ENCODE results near the gene KCNK5.

KCNK5 gene, protein sequence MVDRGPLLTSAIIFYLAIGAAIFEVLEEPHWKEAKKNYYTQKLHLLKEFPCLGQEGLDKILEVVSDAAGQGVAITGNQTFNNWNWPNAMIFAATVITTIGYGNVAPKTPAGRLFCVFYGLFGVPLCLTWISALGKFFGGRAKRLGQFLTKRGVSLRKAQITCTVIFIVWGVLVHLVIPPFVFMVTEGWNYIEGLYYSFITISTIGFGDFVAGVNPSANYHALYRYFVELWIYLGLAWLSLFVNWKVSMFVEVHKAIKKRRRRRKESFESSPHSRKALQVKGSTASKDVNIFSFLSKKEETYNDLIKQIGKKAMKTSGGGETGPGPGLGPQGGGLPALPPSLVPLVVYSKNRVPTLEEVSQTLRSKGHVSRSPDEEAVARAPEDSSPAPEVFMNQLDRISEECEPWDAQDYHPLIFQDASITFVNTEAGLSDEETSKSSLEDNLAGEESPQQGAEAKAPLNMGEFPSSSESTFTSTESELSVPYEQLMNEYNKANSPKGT

DNA sequence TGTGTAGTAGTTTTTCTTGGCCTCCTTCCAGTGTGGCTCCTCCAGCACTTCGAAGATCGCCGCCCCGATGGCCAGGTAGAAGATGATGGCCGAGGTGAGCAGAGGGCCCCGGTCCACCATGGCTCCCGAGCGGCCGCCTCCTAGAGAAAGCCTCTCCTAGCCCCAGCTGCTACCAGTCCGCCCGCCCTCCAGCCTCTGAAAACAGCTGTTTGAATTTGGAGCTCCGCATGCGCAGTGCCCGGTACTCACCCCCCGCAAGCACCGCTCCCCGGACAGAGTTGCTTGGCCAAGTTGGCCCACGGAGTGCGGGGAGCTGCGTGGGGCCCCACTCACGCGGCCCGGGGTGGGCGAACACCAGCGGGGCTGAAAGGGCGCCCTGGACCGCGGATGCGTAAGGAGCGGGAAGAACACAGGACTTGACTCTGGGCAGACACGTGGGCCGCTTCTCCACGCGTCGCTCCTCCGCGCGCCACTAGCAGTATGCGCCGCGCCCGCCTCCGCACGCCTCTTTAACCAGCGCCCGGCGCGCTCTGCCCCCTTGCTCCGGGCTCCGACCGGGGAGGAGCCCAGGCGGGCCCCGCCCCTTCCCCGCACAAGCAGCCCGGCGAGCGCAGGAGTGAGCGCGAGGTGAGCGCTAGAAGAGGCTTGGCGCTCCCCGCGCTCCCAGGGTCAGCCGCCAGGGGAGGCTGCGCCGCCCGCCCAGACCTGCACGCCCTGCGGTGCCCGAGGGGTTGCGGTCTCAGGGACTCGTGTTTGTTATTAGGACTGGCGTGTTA lies at the start of gene KCNK5:
Gene KCNK5 (minus strand): TSS at position 484 of the 776 bp plus-strand sequence. CDS start 364 bp downstream, at position 120.
- peak; percentile 23 to 42 for DNase-seq (ENCODE audit: low read depth in 2 of 2)

DNA sequence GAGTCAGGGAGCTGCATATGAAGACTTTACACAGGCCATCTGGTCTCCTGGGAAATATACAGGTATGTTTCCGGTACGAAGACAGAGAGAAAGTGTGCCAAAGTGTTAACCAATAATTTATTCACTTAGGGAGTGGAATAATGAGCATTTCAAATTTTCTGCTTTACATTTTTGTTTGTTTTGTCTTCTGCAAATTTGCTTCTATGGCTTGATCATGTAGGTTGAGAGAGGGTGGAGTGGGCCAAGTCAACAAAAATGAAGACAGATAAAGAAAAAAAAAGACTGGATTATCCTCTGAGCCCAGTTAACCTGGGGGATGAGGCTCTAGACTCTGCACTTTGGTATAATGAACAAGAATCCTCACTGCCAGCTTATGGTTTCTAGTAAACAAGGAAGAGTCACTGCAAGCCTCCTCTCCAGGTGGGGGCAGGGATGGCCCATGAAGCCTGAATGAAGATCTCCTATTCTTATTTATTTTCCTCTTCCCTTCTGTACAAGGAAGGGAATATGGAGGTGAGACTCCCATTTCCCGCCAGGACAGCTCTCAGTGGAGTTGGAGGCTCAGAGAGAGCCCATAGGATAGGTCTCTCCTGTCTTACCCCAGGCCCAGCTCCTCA lies 47.2 kb upstream of the KCNK5 start:
- no peak for DNase-seq (ENCODE audit: low read depth in 2 of 2)

DNA sequence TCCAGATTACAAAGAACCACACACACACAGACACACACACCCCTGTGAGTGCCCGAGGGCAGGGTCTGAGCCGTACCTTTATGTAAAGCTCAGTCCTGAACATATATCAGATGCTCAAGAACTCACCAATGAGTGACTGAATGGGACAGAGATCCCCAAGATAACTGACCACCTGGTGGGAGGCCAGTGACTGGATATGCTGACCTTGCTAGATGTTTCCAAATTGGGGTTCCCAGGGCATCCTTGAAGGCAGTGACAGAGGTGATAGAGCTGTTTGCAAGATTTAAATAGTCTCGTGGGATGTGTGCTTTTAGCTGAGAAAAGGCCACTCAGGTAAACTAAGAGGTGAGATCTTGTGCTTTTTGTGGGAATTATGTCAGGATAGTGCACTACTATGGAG lies 45.6 kb upstream of the KCNK5 start:
- DNase-seq (ENCODE audit: low read depth in 2 of 2): no peak

DNA sequence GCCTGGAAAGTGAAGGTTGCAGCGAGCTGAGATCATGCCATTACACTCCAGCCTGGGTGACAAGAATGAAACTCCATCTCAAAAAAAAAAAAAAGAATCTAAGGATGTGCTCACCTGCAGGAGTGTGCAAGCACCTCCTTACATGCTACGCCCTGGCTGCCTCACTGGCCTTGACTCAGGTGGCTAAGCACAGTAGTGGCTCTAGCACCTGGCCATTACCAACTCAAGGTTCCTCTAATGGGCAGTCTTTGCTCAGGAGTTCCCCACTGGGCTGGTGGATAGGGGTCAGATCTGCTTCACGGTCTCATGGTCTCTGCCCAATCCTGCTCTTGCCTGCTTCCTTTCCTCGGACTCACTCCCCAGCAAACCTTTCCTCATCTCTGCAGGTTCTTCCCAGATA lies 45.2 kb upstream of the KCNK5 start:
- no peak for DNase-seq (ENCODE audit: low read depth in 2 of 2)

DNA sequence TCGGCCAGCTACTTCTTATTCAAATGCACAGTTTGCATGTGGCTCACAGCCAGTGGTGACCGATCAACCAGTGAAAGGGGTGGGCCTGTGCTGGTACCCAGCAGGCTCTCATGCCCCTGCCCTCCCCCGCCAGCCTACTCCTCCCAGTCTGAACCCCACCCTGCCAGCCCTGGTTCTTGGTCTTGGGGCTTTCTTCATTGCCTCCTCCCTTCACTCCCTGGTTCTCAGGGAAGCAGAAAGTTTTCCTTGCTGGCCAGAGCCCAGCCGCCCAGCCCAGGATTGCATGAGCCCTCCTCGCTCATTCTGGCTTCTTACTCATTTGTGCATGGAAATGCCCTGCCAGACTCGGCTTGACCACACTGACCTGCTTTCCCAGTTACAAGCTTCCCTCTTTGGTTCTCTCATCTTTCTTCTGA lies 44.1 kb upstream of the KCNK5 start:
- no peak for DNase-seq (ENCODE audit: low read depth in 2 of 2)

DNA sequence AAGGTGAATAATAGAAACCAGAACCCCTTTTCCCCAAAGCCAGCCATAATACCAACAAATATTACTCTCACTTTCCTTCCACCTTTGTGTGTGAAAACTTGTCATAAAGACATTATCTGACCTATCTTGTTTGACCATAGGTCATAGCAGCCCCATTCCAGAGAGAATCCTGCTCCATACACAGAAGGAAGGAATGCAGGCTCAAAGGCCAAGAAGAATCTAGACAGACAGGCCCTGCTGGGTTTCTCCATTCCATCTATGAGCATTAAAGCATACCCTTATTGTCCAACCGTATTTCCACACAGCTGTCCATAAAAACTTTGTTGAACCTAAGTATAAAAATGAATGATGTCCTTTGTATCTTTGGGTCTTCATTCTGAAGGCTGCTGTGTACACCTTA lies 40.7 kb upstream of the KCNK5 start:
- DNase-seq (ENCODE audit: low read depth in 2 of 2): no peak

DNA sequence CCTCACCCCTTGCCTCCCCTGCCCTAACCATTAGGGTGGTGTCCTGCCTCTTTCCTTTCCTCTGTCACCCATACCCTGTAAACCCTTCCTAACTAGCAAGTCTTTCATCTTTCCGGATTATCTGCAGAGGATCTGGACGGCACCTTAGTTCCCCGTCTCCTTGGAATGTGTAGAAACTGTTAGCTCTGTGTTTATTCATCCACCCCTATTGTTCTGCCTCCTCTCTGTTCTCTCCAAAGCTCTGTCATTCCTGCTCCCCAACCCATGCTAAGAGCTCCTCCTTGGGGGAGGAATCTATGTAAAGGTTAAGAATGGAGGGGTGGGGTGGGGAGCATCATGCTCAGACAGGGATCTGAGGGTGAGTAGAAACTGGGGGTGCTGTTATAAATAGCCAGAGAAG lies 39.4 kb upstream of the KCNK5 start:
- DNase-seq (ENCODE audit: low read depth in 2 of 2): no peak

DNA sequence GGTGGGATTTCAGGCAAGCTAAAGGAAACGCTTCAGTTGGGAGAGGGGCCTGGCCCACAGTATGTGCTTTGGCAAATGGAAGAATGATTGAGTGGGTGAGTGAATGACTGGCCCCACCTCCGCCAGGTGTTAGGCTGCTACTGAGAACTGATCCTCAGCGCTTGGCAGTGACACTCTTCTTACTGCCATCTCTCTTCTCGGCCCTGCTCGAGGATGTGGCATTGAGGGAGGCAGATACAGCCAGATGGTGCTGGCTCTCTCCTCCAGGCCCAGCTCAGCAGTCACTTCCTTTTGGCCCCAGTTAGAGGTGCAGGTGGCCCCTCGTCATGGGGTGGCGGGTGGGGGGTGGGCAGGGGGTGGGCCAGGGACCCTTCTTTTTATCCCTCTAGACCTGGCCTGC lies 38.9 kb upstream of the KCNK5 start:
- no peak for DNase-seq (ENCODE audit: low read depth in 2 of 2)

DNA sequence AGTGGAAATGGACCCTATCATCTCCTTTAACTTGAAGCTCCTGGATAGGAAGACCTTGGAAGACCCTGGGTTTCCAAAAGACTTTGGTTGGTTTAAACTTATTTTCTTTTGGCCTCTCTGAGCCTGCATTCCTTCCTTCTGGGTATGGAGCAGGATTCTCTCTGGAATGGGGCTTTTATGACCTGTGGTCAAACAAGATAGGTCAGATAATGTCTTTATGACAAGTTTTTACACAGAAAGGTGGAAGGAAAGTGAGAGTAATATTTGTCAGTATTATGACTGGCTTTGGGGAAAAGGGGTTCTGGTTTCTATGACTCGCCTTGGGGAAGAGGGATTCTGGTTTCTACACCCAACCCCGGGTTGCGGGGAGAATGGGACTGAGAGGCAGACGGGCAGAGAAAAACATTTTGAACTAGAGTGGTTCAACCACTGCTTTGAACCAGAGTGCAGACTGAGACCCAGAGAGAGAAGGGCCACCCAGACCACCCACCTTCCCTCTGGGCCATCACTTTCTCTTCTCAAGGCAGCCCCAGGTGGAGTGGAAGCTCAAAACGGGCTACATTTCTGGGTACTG lies 37.6 kb upstream of the KCNK5 start:
- DNase-seq (ENCODE audit: low read depth in 2 of 2): no peak

DNA sequence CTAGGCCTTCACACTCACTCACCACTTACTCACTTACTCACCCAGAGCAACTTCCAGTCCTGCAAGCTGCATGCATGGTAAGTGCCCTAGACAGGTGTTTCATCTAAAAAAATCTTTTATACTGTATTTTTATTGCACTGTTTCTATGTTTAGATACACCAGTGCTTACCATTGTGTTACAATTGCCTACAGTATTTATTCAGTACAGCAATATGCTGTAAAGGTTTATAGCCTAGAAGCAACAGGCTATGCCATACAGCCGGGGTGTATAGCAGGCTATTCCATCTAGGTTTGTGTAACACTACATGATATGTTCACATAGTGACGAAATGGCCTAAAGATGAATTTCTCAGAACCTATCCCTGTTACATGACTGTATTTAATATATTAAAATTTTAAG lies 37.1 kb upstream of the KCNK5 start:
- no peak for DNase-seq (ENCODE audit: low read depth in 2 of 2)

DNA sequence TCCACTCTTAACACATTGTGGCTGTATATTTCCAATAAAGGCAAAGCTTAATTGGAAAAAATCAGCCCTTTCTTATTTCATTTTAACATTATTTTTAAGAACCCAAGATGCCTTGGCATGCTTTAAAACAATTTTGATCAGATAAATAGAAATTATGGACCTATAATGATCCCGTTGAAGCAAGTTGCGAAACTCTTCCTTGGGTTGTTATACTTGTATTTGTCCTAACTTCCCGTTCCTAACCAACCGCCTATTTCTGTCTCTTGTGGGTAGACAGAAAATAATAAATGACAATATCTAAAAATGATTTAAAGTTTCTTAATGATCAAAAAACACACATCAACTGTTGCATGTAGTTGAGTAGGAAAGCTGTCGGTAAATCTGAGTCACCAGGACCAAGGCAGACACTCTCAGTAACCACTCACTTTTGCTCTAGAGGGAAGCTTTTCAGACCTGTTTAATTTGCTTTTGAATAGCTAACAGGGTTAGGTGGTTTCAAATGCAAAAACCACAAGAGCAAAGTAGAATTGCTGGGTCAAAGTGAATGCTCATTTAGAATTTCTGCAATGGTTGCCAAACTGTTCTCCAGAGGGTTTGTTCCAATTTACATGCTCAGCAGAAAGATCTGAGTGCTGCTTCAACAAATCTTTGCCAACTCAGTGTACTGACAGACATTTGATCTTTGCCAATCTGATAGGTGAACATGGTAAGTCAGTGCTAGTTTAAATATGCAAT lies 34.2 kb upstream of the KCNK5 start:
- DNase-seq (ENCODE audit: low read depth in 2 of 2): no peak

DNA sequence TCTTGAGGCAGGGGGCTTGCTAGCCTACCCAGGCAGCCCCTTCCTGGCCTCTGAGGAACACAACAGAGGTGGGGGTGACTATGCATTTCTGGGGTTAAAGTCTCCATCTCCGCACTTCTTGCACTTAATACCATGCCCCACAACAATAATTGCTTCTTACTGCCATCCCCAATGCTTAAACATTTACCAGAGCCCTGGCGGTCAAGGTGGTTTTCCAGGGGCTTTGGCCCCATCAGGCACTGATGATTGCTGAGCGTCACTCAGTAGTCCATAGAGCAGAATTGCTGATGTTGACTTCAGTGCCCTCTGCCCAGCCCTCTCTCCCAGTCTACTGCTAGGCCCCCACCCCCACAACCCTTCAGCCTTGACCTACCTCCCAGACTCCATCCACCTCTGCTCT lies 32.5 kb upstream of the KCNK5 start:
- DNase-seq (ENCODE audit: low read depth in 2 of 2): no peak

DNA sequence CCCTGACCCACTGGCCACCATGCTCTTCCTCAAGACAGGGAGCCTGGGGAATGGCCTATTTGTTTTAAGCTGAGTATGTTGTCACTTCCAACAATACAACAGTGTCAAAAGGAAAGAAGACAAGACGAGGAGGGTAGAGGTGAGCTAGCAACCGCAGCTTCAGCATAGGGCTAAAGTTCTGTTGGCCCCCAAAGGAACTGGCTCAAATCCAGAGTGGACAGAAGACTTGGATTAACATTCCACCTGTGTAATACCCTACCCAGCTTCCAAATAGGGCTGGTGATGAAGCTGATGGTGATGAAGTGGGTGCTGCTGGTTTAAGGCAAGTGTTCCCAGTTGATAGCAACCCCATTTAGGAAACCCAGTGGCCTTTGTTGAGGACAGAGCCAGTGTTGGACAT lies 31.7 kb upstream of the KCNK5 start:
- no peak for DNase-seq (ENCODE audit: low read depth in 2 of 2)

DNA sequence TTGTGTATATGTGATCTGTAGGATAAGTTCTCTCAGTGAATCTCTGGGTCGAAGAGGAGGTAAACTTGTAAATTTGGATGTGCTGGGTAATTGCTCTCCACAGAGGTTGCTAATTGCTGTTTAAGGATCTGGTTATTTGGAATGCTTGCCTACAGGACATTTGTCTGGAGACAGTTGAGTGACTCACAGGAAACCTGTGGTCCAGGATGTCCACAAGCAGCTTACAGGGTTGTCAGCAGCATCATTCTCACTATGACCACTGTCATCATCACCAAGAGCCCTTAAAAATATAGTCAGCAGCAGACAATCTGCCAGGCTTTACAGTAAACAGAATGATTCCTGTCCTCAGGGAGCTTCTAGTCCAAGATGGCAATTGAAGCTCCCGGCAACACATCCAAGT lies 31.2 kb upstream of the KCNK5 start:
- DNase-seq (ENCODE audit: low read depth in 2 of 2): no peak

DNA sequence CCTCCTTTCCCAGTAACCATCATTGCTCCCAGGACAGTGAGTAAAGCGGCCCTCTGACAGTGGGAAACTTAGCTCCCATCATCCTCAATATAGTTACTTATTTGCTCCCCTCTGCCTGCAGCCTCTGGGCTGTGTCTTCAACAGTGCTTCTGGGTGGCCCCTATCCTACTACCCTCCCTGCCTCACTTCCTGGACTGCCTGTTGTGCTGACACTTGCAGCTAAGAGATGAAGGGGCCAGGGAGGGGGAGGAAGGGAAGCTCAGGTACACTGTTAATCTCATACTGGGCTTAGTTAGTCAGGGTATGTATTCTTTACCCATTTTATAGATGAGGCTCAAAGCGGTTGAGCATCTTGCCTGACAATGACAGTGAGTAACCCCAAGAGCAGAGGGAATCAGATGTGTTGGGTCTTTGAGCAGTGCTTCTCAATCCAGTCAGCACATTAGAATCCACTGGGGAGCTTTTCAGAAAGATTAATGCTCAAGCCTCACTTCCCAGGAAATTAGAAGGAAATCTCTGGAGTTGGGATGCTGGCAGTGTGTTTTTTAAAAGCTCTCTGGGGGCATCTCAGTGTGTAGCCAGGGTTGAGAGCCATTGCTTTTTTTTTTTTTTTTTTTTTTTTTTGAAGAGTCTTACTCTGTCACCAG lies 27.1 kb upstream of the KCNK5 start:
- no peak for DNase-seq (ENCODE audit: low read depth in 2 of 2)

DNA sequence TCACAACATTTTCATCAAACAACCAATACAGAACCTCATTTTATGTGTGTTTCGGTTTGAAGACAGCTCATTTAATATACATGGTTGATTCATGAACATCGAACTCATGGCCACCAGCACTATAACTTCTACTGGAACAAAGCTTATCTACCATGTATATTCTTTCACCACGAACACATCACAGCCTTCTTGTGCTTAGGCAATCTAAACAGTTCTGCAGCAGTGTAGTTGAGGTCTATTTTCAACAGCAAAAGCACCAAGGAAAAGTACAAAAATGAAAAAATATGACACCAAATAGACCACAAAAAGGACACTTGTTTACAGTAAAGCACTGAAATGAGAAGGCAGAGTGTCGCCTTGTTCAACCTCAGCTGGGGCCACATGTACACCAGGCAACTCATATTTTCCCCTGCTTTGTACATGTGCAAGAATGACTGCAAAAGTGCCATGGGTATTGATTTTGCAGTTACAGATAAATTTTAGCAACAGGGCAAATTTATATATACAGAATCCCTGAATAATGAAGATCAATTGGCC lies 25.8 kb upstream of the KCNK5 start:
- no peak for DNase-seq (ENCODE audit: low read depth in 2 of 2)

DNA sequence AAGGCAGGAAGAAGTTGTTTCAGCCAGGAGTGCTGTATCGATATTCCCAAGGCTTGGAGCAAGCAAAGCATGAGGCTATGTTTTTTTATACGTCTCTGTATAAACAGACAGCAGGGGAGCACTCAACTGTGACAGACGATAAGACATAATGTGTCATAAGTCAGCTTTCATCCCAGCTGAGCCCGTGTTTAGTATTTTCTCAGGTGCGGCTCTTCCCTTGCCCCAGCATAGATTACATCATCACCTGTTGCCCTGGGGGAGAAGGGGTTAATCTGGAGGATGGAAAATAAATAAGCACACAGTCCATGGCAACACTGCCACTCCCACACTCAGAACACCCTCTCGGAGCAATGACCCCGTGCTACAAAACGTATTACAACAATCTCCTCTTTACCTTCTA lies 22.1 kb upstream of the KCNK5 start:
- no peak for DNase-seq (ENCODE audit: low read depth in 2 of 2)

DNA sequence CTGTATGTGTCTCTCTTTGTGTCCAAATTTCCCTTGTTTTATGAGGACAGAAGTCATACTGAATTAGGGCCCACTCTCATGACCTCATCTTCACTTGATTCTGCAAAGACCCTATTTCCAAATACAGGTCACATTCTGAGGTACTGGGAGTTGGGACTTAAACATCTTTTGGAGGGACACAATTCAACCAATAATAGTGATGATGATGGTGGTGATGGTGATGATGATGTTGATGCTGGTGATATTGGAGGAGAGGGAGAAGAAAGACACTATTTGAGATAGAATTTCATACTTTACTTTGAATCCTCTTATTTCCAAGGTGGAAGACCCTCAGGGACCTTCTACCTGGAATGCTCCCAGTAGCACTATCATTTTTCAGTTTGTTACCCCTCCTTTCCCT lies 21.2 kb upstream of the KCNK5 start:
- no peak for DNase-seq (ENCODE audit: low read depth in 2 of 2)

DNA sequence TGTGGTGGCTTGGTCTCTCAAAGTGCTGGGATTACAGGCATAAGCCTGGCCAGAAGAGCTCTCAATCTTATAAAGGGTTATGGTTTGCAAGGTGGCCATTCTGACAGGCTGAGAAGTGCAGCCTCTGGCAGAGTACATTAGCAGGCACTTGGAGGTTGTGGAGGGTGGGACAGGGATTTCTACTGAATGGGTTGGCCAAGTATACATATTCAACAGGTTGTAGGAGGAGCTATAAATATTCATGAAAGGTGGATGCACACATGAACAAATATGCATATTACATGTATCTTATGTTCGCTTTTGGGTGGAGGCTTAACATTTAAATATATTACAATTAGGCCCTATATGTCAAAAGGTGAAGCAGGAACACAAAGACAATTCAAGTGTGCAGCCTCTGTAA lies 20.0 kb upstream of the KCNK5 start:
- no peak for DNase-seq (ENCODE audit: low read depth in 2 of 2)

DNA sequence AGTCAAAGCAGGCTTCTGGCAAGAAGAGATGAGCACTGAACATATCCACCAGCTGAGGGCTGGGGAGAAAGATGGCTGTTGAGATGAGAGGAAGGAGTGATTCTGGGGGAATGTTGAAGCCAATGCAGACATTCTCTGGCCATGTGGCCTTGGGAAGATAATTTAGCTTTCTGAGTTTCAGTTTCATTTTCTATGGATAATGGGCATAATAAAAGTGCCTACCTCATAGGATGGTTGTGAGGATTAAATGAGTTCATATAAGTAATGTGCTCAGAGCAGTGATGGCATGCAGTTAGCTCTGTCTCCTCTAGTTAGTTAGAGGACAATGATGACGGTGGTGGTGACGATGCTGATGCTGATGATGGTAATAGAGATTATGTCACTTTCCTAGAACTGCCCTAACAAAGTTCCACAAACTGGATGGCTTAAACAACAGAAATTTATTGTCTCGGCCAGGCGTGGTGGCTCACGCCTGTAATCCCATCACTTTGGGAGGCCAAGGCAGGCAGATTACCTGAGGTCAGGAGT lies 18.5 kb upstream of the KCNK5 start:
- no peak for DNase-seq (ENCODE audit: low read depth in 2 of 2)

DNA sequence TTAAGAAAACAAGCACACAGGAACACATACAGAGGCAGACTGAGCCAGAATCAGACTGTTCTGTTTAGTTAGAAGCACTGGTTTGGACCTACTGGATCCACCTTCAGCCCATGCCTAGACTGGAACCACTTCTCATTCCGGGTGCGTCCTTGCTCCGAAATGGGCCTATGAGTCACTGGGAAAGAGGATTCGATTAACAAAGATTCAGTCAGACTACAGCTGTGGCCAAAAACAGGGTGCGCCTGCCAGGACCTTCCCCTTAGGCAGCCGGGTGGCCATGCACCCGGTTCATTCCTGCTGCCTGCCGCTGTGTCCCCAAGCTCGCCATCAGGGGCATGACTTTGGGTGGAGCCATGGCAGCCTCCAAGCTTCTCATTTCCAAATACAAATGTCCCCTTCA lies 14.5 kb upstream of the KCNK5 start:
- DNase-seq (ENCODE audit: low read depth in 2 of 2): no peak

All from stimulated activated CD8-positive, alpha-beta memory T cell treated with anti-CD3 and anti-CD28 coated beads, Interleukin-2, amount 100 ng/mL, for 1 hour (primary cell).